ENCODE data around the gene DAAM1. TPM values are rescaled to one million over a fixed set of nuclear protein-coding genes. Genes with fewer than 3 reads are reported as not detected.

Gene DAAM1
- total RNA-seq, 1 experiment from 2014 or later = 30.4 TPM

DNA sequence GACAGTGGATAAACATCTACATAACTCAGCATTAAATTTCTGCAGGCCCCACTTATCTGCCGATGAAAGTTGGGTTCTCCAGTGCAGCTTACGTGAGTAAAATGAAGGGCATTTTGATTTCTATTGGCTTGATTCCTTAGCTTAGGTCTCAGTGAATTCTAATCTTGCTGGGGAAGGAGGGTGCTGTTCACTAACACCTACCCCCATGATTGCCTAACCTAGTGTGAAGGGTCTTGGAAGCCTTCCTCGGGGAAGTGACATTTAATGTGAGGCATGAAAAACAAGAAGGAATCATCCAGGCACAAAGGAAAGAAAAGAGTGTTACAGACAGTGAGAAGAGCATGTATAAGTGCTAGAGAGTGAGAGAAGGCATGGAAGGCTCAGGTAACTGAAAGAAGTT lies 81.0 kb downstream of the DAAM1 start:
- no peaks in the 10 kb centered on the region for H3K27me3 Mint-ChIP-seq (ENCODE audit: low read depth)
- H3K27ac Mint-ChIP-seq = peak overlapping the region; percentile 82
- DNase-seq (ENCODE audit: low spot score) (no peak), ATAC-seq (no peak)
- no peak overlapping the region for H3K4me3 Mint-ChIP-seq
- ChIA-PET CTCF (no interaction called here), POLR2A (interaction anchor here (0.5 kb wide), 1 partner anchor 394 kb away, joined by 3 read pairs; no protein-coding TSS in a partner anchor)
- no peaks in the 10 kb centered on the region for H3K9me3 Mint-ChIP-seq
- TF ChIP-seq, protein P1, sequence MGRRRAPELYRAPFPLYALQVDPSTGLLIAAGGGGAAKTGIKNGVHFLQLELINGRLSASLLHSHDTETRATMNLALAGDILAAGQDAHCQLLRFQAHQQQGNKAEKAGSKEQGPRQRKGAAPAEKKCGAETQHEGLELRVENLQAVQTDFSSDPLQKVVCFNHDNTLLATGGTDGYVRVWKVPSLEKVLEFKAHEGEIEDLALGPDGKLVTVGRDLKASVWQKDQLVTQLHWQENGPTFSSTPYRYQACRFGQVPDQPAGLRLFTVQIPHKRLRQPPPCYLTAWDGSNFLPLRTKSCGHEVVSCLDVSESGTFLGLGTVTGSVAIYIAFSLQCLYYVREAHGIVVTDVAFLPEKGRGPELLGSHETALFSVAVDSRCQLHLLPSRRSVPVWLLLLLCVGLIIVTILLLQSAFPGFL (CRISPR knock-in tag; IDR thresholded peaks at IDR 0.05; ENCODE audit: borderline replicate concordance) = no peak
- TF ChIP-seq SP1 (CRISPR knock-in tag; conservative IDR thresholded peaks at IDR 0.05) = no peak
- no peak for TF ChIP-seq GTF2I (CRISPR knock-in tag; conservative IDR thresholded peaks at IDR 0.05)
- TF ChIP-seq, protein P2, sequence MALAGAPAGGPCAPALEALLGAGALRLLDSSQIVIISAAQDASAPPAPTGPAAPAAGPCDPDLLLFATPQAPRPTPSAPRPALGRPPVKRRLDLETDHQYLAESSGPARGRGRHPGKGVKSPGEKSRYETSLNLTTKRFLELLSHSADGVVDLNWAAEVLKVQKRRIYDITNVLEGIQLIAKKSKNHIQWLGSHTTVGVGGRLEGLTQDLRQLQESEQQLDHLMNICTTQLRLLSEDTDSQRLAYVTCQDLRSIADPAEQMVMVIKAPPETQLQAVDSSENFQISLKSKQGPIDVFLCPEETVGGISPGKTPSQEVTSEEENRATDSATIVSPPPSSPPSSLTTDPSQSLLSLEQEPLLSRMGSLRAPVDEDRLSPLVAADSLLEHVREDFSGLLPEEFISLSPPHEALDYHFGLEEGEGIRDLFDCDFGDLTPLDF (CRISPR knock-in tag; IDR thresholded peaks at IDR 0.05) = no peak
- no peak for TF ChIP-seq NR2C2 (CRISPR knock-in tag; IDR thresholded peaks at IDR 0.05)
- no peak for TF ChIP-seq OVOL2 (CRISPR knock-in tag; IDR thresholded peaks at IDR 0.05; ENCODE audit: borderline replicate concordance)
- TF ChIP-seq, protein P3, sequence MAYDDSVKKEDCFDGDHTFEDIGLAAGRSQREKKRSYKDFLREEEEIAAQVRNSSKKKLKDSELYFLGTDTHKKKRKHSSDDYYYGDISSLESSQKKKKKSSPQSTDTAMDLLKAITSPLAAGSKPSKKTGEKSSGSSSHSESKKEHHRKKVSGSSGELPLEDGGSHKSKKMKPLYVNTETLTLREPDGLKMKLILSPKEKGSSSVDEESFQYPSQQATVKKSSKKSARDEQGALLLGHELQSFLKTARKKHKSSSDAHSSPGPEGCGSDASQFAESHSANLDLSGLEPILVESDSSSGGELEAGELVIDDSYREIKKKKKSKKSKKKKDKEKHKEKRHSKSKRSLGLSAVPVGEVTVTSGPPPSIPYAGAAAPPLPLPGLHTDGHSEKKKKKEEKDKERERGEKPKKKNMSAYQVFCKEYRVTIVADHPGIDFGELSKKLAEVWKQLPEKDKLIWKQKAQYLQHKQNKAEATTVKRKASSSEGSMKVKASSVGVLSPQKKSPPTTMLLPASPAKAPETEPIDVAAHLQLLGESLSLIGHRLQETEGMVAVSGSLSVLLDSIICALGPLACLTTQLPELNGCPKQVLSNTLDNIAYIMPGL (CRISPR knock-in tag; IDR thresholded peaks at IDR 0.05) = no peak
- no peak for TF ChIP-seq ZNF121 (CRISPR knock-in tag; IDR thresholded peaks at IDR 0.05)
- TF ChIP-seq, protein P4, sequence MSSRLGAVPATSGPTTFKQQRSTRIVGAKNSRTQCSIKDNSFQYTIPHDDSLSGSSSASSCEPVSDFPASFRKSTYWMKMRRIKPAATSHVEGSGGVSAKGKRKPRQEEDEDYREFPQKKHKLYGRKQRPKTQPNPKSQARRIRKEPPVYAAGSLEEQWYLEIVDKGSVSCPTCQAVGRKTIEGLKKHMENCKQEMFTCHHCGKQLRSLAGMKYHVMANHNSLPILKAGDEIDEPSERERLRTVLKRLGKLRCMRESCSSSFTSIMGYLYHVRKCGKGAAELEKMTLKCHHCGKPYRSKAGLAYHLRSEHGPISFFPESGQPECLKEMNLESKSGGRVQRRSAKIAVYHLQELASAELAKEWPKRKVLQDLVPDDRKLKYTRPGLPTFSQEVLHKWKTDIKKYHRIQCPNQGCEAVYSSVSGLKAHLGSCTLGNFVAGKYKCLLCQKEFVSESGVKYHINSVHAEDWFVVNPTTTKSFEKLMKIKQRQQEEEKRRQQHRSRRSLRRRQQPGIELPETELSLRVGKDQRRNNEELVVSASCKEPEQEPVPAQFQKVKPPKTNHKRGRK (CRISPR knock-in tag; IDR thresholded peaks at IDR 0.05; ENCODE audit: borderline replicate concordance) = no peak
- TF ChIP-seq, protein P5, sequence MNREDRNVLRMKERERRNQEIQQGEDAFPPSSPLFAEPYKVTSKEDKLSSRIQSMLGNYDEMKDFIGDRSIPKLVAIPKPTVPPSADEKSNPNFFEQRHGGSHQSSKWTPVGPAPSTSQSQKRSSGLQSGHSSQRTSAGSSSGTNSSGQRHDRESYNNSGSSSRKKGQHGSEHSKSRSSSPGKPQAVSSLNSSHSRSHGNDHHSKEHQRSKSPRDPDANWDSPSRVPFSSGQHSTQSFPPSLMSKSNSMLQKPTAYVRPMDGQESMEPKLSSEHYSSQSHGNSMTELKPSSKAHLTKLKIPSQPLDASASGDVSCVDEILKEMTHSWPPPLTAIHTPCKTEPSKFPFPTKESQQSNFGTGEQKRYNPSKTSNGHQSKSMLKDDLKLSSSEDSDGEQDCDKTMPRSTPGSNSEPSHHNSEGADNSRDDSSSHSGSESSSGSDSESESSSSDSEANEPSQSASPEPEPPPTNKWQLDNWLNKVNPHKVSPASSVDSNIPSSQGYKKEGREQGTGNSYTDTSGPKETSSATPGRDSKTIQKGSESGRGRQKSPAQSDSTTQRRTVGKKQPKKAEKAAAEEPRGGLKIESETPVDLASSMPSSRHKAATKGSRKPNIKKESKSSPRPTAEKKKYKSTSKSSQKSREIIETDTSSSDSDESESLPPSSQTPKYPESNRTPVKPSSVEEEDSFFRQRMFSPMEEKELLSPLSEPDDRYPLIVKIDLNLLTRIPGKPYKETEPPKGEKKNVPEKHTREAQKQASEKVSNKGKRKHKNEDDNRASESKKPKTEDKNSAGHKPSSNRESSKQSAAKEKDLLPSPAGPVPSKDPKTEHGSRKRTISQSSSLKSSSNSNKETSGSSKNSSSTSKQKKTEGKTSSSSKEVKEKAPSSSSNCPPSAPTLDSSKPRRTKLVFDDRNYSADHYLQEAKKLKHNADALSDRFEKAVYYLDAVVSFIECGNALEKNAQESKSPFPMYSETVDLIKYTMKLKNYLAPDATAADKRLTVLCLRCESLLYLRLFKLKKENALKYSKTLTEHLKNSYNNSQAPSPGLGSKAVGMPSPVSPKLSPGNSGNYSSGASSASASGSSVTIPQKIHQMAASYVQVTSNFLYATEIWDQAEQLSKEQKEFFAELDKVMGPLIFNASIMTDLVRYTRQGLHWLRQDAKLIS (CRISPR knock-in tag; IDR thresholded peaks at IDR 0.05; ENCODE audit: borderline replicate concordance) = no peak
- TF ChIP-seq ETV6 (CRISPR knock-in tag; IDR thresholded peaks at IDR 0.05) = no peak
- TF ChIP-seq JUN (CRISPR knock-in tag; IDR thresholded peaks at IDR 0.05) = no peak
- TF ChIP-seq KAT7 (CRISPR knock-in tag; IDR thresholded peaks at IDR 0.05; ENCODE audit: borderline replicate concordance) = no peak
- no peak for TF ChIP-seq EMX1 (CRISPR knock-in tag; IDR thresholded peaks at IDR 0.05)
- peaks cover 13% of the 10 kb centered on the region for H3K4me1 Mint-ChIP-seq
- peaks cover 4% of the 10 kb centered on the region for H3K36me3 Mint-ChIP-seq

DNA sequence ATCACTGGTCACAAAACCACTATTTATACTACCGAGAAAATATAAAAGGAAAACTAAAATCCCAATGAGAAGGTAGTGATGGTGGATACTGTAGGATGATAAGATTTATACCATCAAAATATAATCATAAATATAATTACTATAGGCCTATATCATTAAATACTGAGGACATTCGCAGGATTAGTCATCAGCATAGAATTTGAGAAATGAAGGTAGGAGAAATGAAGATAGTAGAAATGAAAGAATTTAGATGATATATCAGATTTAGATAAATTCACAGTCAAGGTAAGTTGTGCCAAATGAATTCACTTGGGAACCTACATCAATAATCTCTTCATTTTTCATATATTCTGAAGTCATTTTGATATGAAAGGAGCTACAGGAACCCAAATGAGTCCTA lies 82.8 kb downstream of the DAAM1 start:
- H3K27ac Mint-ChIP-seq = no peak overlapping the region
- no peaks in the 10 kb centered on the region; the same call in none of the 2 replicates for H3K36me3 Mint-ChIP-seq
- no peaks in the 10 kb centered on the region for H3K9me3 Mint-ChIP-seq
- DNase-seq (ENCODE audit: low spot score) (no peak), ATAC-seq (no peak)
- H3K4me3 Mint-ChIP-seq = no peak overlapping the region
- H3K4me1 Mint-ChIP-seq = peaks cover 13% of the 10 kb centered on the region
- no peaks in the 10 kb centered on the region for H3K27me3 Mint-ChIP-seq (ENCODE audit: low read depth)
- ChIA-PET POLR2A (no interaction called here), CTCF (no interaction called here)
- TF ChIP-seq, protein P6, sequence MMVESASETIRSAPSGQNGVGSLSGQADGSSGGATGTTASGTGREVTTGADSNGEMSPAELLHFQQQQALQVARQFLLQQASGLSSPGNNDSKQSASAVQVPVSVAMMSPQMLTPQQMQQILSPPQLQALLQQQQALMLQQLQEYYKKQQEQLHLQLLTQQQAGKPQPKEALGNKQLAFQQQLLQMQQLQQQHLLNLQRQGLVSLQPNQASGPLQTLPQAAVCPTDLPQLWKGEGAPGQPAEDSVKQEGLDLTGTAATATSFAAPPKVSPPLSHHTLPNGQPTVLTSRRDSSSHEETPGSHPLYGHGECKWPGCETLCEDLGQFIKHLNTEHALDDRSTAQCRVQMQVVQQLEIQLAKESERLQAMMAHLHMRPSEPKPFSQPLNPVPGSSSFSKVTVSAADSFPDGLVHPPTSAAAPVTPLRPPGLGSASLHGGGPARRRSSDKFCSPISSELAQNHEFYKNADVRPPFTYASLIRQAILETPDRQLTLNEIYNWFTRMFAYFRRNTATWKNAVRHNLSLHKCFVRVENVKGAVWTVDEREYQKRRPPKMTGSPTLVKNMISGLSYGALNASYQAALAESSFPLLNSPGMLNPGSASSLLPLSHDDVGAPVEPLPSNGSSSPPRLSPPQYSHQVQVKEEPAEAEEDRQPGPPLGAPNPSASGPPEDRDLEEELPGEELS (CRISPR knock-in tag; IDR thresholded peaks at IDR 0.05) = no peak
- TF ChIP-seq TP53 (CRISPR knock-in tag; IDR thresholded peaks at IDR 0.05) (no peak), ZNF396 (CRISPR knock-in tag; IDR thresholded peaks at IDR 0.05; ENCODE audit: borderline replicate concordance) (no peak), ZBTB21 (CRISPR knock-in tag; IDR thresholded peaks at IDR 0.05; ENCODE audit: borderline replicate concordance) (no peak), KAT7 (CRISPR knock-in tag; IDR thresholded peaks at IDR 0.05; ENCODE audit: borderline replicate concordance) (no peak), MYBL2 (CRISPR knock-in tag; IDR thresholded peaks at IDR 0.05) (no peak)
- TF ChIP-seq, protein P7, sequence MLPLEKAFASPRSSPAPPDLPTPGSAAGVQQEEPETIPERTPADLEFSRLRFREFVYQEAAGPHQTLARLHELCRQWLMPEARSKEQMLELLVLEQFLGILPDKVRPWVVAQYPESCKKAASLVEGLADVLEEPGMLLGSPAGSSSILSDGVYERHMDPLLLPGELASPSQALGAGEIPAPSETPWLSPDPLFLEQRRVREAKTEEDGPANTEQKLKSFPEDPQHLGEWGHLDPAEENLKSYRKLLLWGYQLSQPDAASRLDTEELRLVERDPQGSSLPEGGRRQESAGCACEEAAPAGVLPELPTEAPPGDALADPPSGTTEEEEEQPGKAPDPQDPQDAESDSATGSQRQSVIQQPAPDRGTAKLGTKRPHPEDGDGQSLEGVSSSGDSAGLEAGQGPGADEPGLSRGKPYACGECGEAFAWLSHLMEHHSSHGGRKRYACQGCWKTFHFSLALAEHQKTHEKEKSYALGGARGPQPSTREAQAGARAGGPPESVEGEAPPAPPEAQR (CRISPR knock-in tag; IDR thresholded peaks at IDR 0.05) = no peak
- TF ChIP-seq, protein P8, sequence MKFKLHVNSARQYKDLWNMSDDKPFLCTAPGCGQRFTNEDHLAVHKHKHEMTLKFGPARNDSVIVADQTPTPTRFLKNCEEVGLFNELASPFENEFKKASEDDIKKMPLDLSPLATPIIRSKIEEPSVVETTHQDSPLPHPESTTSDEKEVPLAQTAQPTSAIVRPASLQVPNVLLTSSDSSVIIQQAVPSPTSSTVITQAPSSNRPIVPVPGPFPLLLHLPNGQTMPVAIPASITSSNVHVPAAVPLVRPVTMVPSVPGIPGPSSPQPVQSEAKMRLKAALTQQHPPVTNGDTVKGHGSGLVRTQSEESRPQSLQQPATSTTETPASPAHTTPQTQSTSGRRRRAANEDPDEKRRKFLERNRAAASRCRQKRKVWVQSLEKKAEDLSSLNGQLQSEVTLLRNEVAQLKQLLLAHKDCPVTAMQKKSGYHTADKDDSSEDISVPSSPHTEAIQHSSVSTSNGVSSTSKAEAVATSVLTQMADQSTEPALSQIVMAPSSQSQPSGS (CRISPR knock-in tag; IDR thresholded peaks at IDR 0.05; ENCODE audit: borderline replicate concordance, low read depth) = no peak
